ENCODE data around the gene RPA3. TPM values are rescaled to one million over a fixed set of nuclear protein-coding genes. Genes with fewer than 3 reads are reported as not detected.
A peak's percentile ranks its signal among the peaks of the same experiment; 100 is the strongest.

RPA3 gene
- total and polyA plus RNA-seq, 7 experiments from 2014 or later = 20.0 to 96.9 (median 28.1) TPM

DNA sequence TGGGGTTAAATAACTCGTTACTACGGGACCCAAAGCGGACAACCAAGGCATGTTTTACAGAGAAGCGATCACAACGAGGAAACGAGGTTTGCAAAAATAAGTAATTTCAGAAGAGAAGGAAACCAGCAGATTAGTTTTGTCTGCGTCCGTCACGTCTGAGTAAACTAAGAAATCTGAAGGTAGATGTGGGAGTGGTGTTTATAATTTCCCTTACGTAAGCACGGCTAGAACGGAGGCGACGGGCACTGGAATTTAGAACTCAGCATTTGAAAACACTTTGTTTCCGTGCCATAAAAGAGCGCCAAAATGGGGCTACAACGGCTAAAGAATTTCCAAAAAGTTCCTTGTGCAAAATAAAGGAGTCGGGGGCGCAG, 78.6 kb downstream of the RPA3 start:
- Histone ChIP-seq H3K4me1 (ENCODE audit: control insufficient read depth in 2 of 2, insufficient read depth in 2 of 2, low read length in 2 of 2) (peaks cover 14 to 19% of the 10 kb centered on the region in 2 donors), H3K27me3 (ENCODE audit: control insufficient read depth in 2 of 2, insufficient read depth in 2 of 2, low read length in 2 of 2) (no peaks in the 10 kb centered on the region), H3K27ac (ENCODE audit: low read depth, low read length) (peak overlapping the region; percentile 98), H3K9me3 (ENCODE audit: control insufficient read depth in 2 of 3, low read length in 3 of 3) (no peaks in the 10 kb centered on the region), H3K36me3 (ENCODE audit: control insufficient read depth in 2 of 3, insufficient read depth in 3 of 3, low read length in 3 of 3) (peaks cover 0 to 14% (median 4%) of the 10 kb centered on the region in 3 experiments), H3K4me3 (ENCODE audit: low read length) (peak overlapping the region; percentile 79)
- H3K4me3 Mint-ChIP-seq = peak overlapping the region; percentile 90 to 98 (median 96)
- H3K27ac Mint-ChIP-seq = peak overlapping the region; percentile 97 to 99 (median 98)
- POLR2A ChIA-PET = interaction anchor here (0.8 to 2.9 kb wide), 15 partner anchors 11 to 551 kb away, joined by 3 to 37 read pairs (median 3); partner anchors contain the start of gene GLCCI1
- peaks cover 0 to 32% (median 17%) of the 10 kb centered on the region in 5 donors for H3K36me3 Mint-ChIP-seq
- H3K9me3 Mint-ChIP-seq = peaks cover 0 to 5% (median 0%) of the 10 kb centered on the region in 11 donors
- DNase-seq (peak in 6 of 9 donors; percentile 75 to 86 (median 82)), ATAC-seq (peak; percentile 48)
- H3K27me3 Mint-ChIP-seq = no peaks in the 10 kb centered on the region
- CTCF ChIA-PET = interaction anchor here (0.8 to 1.5 kb wide), 3 partner anchors 42 to 125 kb away, joined by 3 to 5 read pairs (median 3); no protein-coding TSS in a partner anchor
- intact Hi-C loops (cut with micrococcal nuclease) = loop anchor here (1.0 to 5.0 kb wide), 13 partner anchors 41 to 1191 kb away; partner anchors contain the start of genes C1GALT1 (in 2 of the 2), GLCCI1 (in 2 of the 2) and MIOS (in 1 of the 2)
- peaks cover 27 to 62% (median 51%) of the 10 kb centered on the region in 7 donors for H3K4me1 Mint-ChIP-seq

DNA sequence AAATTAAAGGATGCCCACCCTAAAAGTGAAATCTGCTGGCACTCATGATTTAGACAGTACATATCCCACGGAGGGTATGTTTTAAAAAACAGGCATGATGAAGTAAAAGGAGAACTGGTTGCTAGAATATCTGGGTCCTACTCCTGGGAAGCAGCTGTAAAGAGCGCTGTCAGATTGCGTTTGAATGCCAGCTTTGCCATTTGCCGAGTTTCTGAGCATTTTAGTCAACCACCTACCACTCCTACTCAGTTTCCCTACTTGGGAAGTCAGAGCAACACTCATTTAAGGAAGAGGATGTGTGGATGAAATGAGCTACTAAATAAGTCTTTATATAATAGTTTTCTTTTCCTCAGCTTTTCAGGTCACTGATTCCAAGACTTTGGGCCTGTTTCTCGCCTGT, 79.0 kb downstream of the RPA3 start:
- no peaks in the 10 kb centered on the region for H3K9me3 ChIP-seq (ENCODE audit: control insufficient read depth in 2 of 3, low read length in 3 of 3)
- DNase-seq = no peak
- peaks cover 0 to 14% (median 2%) of the 10 kb centered on the region in 3 experiments for H3K36me3 ChIP-seq (ENCODE audit: control insufficient read depth in 2 of 3, insufficient read depth in 3 of 3, low read length in 3 of 3)
- Mint-ChIP-seq H3K36me3 (peaks cover 0 to 29% (median 17%) of the 10 kb centered on the region in 5 donors), H3K4me1 (peaks cover 27 to 58% (median 46%) of the 10 kb centered on the region in 7 donors), H3K4me3 (peak overlapping the region; percentile 90 to 98 (median 96)), H3K27ac (peak overlapping the region; percentile 97 to 99 (median 98)), H3K9me3 (peaks cover 0 to 5% (median 0%) of the 10 kb centered on the region in 11 donors), H3K27me3 (no peaks in the 10 kb centered on the region)
- peak overlapping the region; percentile 98 for H3K27ac ChIP-seq (ENCODE audit: low read depth, low read length)
- no peaks in the 10 kb centered on the region for H3K27me3 ChIP-seq (ENCODE audit: control insufficient read depth in 2 of 2, insufficient read depth in 2 of 2, low read length in 2 of 2)
- no peak for ATAC-seq
- H3K4me3 ChIP-seq (ENCODE audit: low read length) = peak overlapping the region; percentile 79
- POLR2A ChIA-PET = interaction anchor here (0.7 to 2.9 kb wide), 8 partner anchors 11 to 1591 kb away, joined by 3 to 37 read pairs (median 5); partner anchors contain the start of gene GLCCI1
- peaks cover 14 to 19% of the 10 kb centered on the region in 2 donors for H3K4me1 ChIP-seq (ENCODE audit: control insufficient read depth in 2 of 2, insufficient read depth in 2 of 2, low read length in 2 of 2)
- intact Hi-C loops (cut with micrococcal nuclease) = loop anchor here in 1 of 2 donors (5.0 kb wide), 1 partner anchor 42 kb away; no protein-coding TSS in a partner anchor
- CTCF ChIA-PET = interaction anchor here (1.5 kb wide), 1 partner anchor 44 kb away, joined by 5 read pairs; no protein-coding TSS in a partner anchor

DNA sequence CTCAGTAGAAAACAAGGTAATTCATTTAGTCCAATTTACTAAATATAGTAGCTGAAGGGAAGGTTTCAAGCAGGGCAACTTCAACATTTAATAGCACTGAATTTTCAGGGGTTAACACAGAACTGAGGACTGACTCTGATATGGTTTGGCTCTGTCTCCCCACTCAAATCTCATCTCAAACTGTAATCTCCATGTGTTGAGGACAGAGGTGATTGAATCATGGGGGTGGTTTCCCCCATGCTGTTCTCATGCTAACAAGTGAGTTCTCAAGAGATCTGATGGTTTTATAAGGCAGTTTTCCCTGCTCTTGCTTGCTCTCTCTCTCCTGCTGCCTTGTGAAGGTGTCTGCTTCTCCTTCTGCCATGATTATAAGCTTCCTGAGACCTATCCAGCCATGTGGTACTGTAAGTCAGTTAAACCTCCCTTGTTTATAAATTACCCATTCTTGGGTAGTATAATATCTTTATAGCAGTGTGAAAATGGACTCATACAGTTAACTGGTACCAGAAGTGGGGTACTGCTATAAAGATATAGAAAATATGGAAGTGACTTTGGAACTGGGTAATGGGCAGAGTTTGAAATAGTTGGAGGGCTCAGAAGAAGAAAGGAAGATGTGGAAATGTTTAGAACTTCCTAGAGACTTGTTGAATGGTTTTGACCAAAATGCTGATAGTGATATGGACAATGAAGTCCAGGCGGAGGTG, 87.6 kb downstream of the RPA3 start:
- Mint-ChIP-seq H3K27ac (peak overlapping the region in 1 of 9 donors; percentile 11), H3K4me3 (no peak overlapping the region), H3K4me1 (no peaks in the 10 kb centered on the region), H3K9me3 (peaks cover 0 to 10% (median 5%) of the 10 kb centered on the region in 11 donors), H3K36me3 (peaks cover 3 to 7% (median 5%) of the 10 kb centered on the region in 5 donors), H3K27me3 (peaks cover 0 to 4% (median 0%) of the 10 kb centered on the region in 5 donors)
- no peak for DNase-seq
- no peaks in the 10 kb centered on the region for H3K9me3 ChIP-seq (ENCODE audit: control insufficient read depth in 2 of 3, low read length in 3 of 3)
- intact Hi-C loops (cut with micrococcal nuclease) = no loop called here
- no peaks in the 10 kb centered on the region for H3K27me3 ChIP-seq (ENCODE audit: control insufficient read depth in 2 of 2, insufficient read depth in 2 of 2, low read length in 2 of 2)
- POLR2A ChIA-PET = no interaction called here
- H3K4me3 ChIP-seq (ENCODE audit: low read length) = no peak overlapping the region
- ATAC-seq = no peak
- no peaks in the 10 kb centered on the region for H3K4me1 ChIP-seq (ENCODE audit: control insufficient read depth in 2 of 2, insufficient read depth in 2 of 2, low read length in 2 of 2)
- no peak overlapping the region for H3K27ac ChIP-seq (ENCODE audit: low read depth, low read length)
- peaks cover 0 to 8% (median 0%) of the 10 kb centered on the region in 3 experiments for H3K36me3 ChIP-seq (ENCODE audit: control insufficient read depth in 2 of 3, insufficient read depth in 3 of 3, low read length in 3 of 3)
- CTCF ChIA-PET = interaction anchor here (0.6 kb wide), 1 partner anchor 560 kb away, joined by 3 read pairs; no protein-coding TSS in a partner anchor

DNA sequence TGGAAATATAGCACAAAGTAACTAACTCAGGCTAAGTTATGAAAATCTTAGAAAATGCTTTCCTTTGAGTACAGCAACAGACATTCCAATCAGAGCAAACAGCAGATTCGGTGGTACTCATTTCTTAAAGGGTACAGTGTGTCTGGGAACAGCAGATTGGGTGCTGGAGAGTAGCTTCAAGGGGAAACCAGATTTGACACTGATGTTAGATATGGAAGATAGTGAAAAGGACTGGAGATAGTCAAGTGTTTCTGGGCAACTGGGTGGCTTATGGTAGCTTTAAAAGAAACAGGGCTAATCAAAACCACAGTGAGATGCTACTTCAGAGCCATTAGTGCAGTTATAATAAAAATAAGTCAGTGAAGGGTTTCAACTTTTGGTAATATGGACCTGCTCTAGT, 89.9 kb downstream of the RPA3 start:
- Histone ChIP-seq H3K27ac (ENCODE audit: low read depth, low read length) (no peak overlapping the region), H3K36me3 (ENCODE audit: control insufficient read depth in 2 of 3, insufficient read depth in 3 of 3, low read length in 3 of 3) (no peaks in the 10 kb centered on the region), H3K4me3 (ENCODE audit: low read length) (no peak overlapping the region), H3K27me3 (ENCODE audit: control insufficient read depth in 2 of 2, insufficient read depth in 2 of 2, low read length in 2 of 2) (no peaks in the 10 kb centered on the region), H3K9me3 (ENCODE audit: control insufficient read depth in 2 of 3, low read length in 3 of 3) (no peaks in the 10 kb centered on the region), H3K4me1 (ENCODE audit: control insufficient read depth in 2 of 2, insufficient read depth in 2 of 2, low read length in 2 of 2) (no peaks in the 10 kb centered on the region)
- no peak overlapping the region for H3K4me3 Mint-ChIP-seq
- ChIA-PET CTCF (no interaction called here), POLR2A (interaction anchor here (1.7 kb wide), 1 partner anchor 12 kb away, joined by 7 read pairs; the partner anchor contains the start of gene UMAD1)
- H3K9me3 Mint-ChIP-seq = peaks cover 0 to 11% (median 5%) of the 10 kb centered on the region in 11 donors
- no peaks in the 10 kb centered on the region for H3K4me1 Mint-ChIP-seq
- no peak for DNase-seq
- no peak overlapping the region for H3K27ac Mint-ChIP-seq
- H3K27me3 Mint-ChIP-seq = peaks cover 0 to 8% (median 5%) of the 10 kb centered on the region in 5 donors
- no peak for ATAC-seq
- intact Hi-C loops (cut with micrococcal nuclease) = no loop called here
- peaks cover 3 to 7% (median 5%) of the 10 kb centered on the region in 5 donors for H3K36me3 Mint-ChIP-seq

DNA sequence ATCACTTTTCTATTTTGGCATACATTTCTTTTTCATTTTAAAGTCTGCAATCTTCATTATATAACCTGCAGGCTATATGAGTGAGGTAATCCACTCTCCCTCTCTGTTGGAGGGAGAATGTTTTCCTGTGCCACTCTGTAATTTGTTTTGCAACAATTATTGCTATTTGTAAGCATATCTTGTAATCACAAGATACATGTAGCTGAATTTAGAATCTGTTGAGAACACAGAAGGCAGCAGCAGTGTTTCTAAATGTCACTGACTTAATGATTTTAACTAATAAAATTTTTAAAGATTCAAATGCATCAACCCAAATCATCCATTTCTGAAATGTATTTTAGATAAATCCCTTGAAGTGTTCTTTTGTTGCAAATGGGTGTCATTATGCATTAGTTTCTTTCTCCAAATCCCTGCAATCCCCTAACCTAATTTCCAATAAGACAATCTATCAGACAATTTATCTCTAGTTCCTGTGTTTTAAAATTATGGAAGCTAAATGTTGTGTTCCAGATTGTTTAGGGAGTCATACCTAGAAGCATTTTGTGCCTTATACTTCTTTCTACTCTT, 97.7 kb downstream of the RPA3 start:
- Histone ChIP-seq H3K4me1 (ENCODE audit: control insufficient read depth in 2 of 2, insufficient read depth in 2 of 2, low read length in 2 of 2) (no peaks in the 10 kb centered on the region), H3K27me3 (ENCODE audit: control insufficient read depth in 2 of 2, insufficient read depth in 2 of 2, low read length in 2 of 2) (no peaks in the 10 kb centered on the region), H3K27ac (ENCODE audit: low read depth, low read length) (no peak overlapping the region), H3K36me3 (ENCODE audit: control insufficient read depth in 2 of 3, insufficient read depth in 3 of 3, low read length in 3 of 3) (no peaks in the 10 kb centered on the region), H3K9me3 (ENCODE audit: control insufficient read depth in 2 of 3, low read length in 3 of 3) (no peaks in the 10 kb centered on the region), H3K4me3 (ENCODE audit: low read length) (no peak overlapping the region)
- DNase-seq (no peak), ATAC-seq (no peak)
- POLR2A ChIA-PET = no interaction called here
- Mint-ChIP-seq H3K36me3 (peaks cover 0 to 1% (median 0%) of the 10 kb centered on the region in 5 donors), H3K27me3 (peaks cover 0 to 11% (median 5%) of the 10 kb centered on the region in 5 donors), H3K27ac (no peak overlapping the region), H3K4me3 (no peak overlapping the region), H3K4me1 (peaks cover 0 to 24% (median 13%) of the 10 kb centered on the region in 7 donors), H3K9me3 (peaks cover 0 to 2% (median 0%) of the 10 kb centered on the region in 11 donors)
- CTCF ChIA-PET = interaction anchor here (0.7 to 0.8 kb wide), 2 partner anchors 370 to 676 kb away, joined by 3 to 4 read pairs; no protein-coding TSS in a partner anchor
- intact Hi-C loops (cut with micrococcal nuclease) = no loop called here

DNA sequence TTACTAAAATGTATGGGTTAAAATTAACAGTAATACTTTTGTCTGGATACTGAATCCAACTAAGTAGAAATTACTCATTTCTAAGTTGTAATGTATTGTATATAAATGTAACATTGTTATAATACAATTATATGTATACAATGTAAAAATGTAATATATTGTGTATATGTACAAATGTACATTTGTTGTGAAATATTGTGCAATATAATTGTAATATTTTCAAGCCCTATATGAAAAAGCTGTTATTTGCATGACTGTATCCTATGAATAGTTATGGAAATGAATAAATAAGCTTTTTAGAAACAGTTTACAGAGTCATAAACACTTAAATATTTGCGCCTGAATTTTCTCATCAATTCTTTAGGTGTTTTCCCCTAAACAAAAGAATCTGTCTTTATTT, 98.2 kb downstream of the RPA3 start:
- DNase-seq = no peak
- ChIA-PET CTCF (no interaction called here), POLR2A (no interaction called here)
- Mint-ChIP-seq H3K27me3 (peaks cover 0 to 11% (median 5%) of the 10 kb centered on the region in 5 donors), H3K4me3 (no peak overlapping the region), H3K4me1 (peaks cover 0 to 24% (median 13%) of the 10 kb centered on the region in 7 donors), H3K36me3 (no peaks in the 10 kb centered on the region), H3K9me3 (no peaks in the 10 kb centered on the region), H3K27ac (no peak overlapping the region)
- no peaks in the 10 kb centered on the region for H3K27me3 ChIP-seq (ENCODE audit: control insufficient read depth in 2 of 2, insufficient read depth in 2 of 2, low read length in 2 of 2)
- intact Hi-C loops (cut with micrococcal nuclease) = no loop called here
- no peaks in the 10 kb centered on the region for H3K4me1 ChIP-seq (ENCODE audit: control insufficient read depth in 2 of 2, insufficient read depth in 2 of 2, low read length in 2 of 2)
- no peak overlapping the region for H3K4me3 ChIP-seq (ENCODE audit: low read length)
- ATAC-seq = no peak
- no peaks in the 10 kb centered on the region for H3K36me3 ChIP-seq (ENCODE audit: control insufficient read depth in 2 of 3, insufficient read depth in 3 of 3, low read length in 3 of 3)
- no peak overlapping the region for H3K27ac ChIP-seq (ENCODE audit: low read depth, low read length)
- no peaks in the 10 kb centered on the region for H3K9me3 ChIP-seq (ENCODE audit: control insufficient read depth in 2 of 3, low read length in 3 of 3)

All from naive thymus-derived CD4-positive, alpha-beta T cell (primary cell).